ENCODE data around the gene CYP26B1.

The CYP26B1 gene

GRCh38 chr2:72134408-72134996 is 13.2 kb downstream of the CYP26B1 start:
- TF ChIP-seq RAD21 (IDR thresholded peaks at IDR 0.05; ENCODE audit: low read depth) (no peak), CREB1 (IDR thresholded peaks at IDR 0.05; ENCODE audit: low read depth) (no peak), FOXM1 (IDR thresholded peaks at IDR 0.05; ENCODE audit: borderline replicate concordance, low read depth) (no peak), MAX (IDR thresholded peaks at IDR 0.05) (no peak), EGR1 (IDR thresholded peaks at IDR 0.05) (no peak), REST (IDR thresholded peaks at IDR 0.05; ENCODE audit: low read depth) (no peak), USF1 (IDR thresholded peaks at IDR 0.05) (no peak), NFIC (IDR thresholded peaks at IDR 0.05) (no peak), ZBTB7A (IDR thresholded peaks at IDR 0.05; ENCODE audit: low read depth) (no peak), TCF12 (IDR thresholded peaks at IDR 0.05; ENCODE audit: low read depth) (no peak)

GRCh38 chr2:72133721-72134407 is 13.8 kb downstream of the CYP26B1 start:
- TF ChIP-seq CREB1 (IDR thresholded peaks at IDR 0.05; ENCODE audit: low read depth) (no peak), USF1 (IDR thresholded peaks at IDR 0.05) (no peak), CEBPB (IDR thresholded peaks at IDR 0.05) (no peak), RAD21 (IDR thresholded peaks at IDR 0.05; ENCODE audit: low read depth) (no peak), EGR1 (IDR thresholded peaks at IDR 0.05) (no peak), TAF1 (IDR thresholded peaks at IDR 0.05; ENCODE audit: low read depth) (no peak), REST (IDR thresholded peaks at IDR 0.05; ENCODE audit: low read depth) (no peak)

GRCh38 chr2:72132981-72133720 is 14.5 kb downstream of the CYP26B1 start:
- TF ChIP-seq YY1 (IDR thresholded peaks at IDR 0.05; ENCODE audit: low read depth) (no peak), ZBTB7A (IDR thresholded peaks at IDR 0.05; ENCODE audit: low read depth) (no peak), NFIC (IDR thresholded peaks at IDR 0.05) (no peak), EP300 (IDR thresholded peaks at IDR 0.05; ENCODE audit: borderline replicate concordance) (no peak), EGR1 (IDR thresholded peaks at IDR 0.05) (no peak), REST (IDR thresholded peaks at IDR 0.05; ENCODE audit: low read depth) (no peak; the same call in 1 of the 2 replicates), TAF1 (IDR thresholded peaks at IDR 0.05; ENCODE audit: low read depth) (no peak), RAD21 (IDR thresholded peaks at IDR 0.05; ENCODE audit: low read depth) (no peak), TEAD4 (IDR thresholded peaks at IDR 0.05) (no peak), CEBPB (IDR thresholded peaks at IDR 0.05) (no peak), TCF12 (IDR thresholded peaks at IDR 0.05; ENCODE audit: low read depth) (no peak), FOXM1 (IDR thresholded peaks at IDR 0.05; ENCODE audit: borderline replicate concordance, low read depth) (no peak), CREB1 (IDR thresholded peaks at IDR 0.05; ENCODE audit: low read depth) (no peak), MAX (IDR thresholded peaks at IDR 0.05) (no peak), USF1 (IDR thresholded peaks at IDR 0.05) (no peak)
